Small intestine (tissue), 7 donors: ENCODE measurements around the gene DRAXIN. TPM values are rescaled to one million over a fixed set of nuclear protein-coding genes. Genes with fewer than 3 reads are reported as not detected.

ENCODE experiments used
- DNase-seq, 2 donors: peaks; one replicate each; pipeline versions ENCODE4 v3.0.0 to v3.0.0-alpha.2; 2013
- FAIRE-seq: peaks from 2 replicates; lab custom pipeline; 2012; peaks lifted over from hg19 to GRCh38; lab: Jason Lieb, UNC
- H3K27ac ChIP-seq, 3 donors: one replicate each; pipeline ENCODE4 v1.5.1; 2013; ENCODE audit warnings: low read length in 2 of 3, mild to moderate bottlenecking in 2 of 3, control low read depth in 1 of 3, inconsistent platforms in 1 of 3, low read depth in 1 of 3, moderate library complexity in 1 of 3
- H3K27me3 ChIP-seq, 3 donors: one replicate each; pipeline ENCODE4 v1.6.1; 2013; ENCODE audit warnings: low read length in 3 of 3, inconsistent platforms in 1 of 3; ENCODE audit not compliant: control insufficient read depth in 3 of 3, insufficient read depth in 3 of 3
- H3K36me3 ChIP-seq, 3 donors: one replicate each; pipeline ENCODE4 v1.6.1; 2013; ENCODE audit warnings: low read length in 3 of 3, inconsistent platforms in 1 of 3, low read depth in 1 of 3, mild to moderate bottlenecking in 1 of 3, moderate library complexity in 1 of 3; ENCODE audit not compliant: control insufficient read depth in 3 of 3, insufficient read depth in 2 of 3
- H3K4me1 ChIP-seq, 3 donors: one replicate each; pipeline ENCODE4 v1.6.1; 2013; ENCODE audit warnings: low read length in 2 of 3, inconsistent platforms in 1 of 3, low read depth in 1 of 3, mild to moderate bottlenecking in 1 of 3, moderate library complexity in 1 of 3; ENCODE audit not compliant: control insufficient read depth in 3 of 3, insufficient read depth in 2 of 3
- H3K4me3 ChIP-seq, 3 donors: one replicate each; pipeline ENCODE4 v1.5.1; 2013; ENCODE audit warnings: low read length in 3 of 3, control low read depth in 1 of 3, inconsistent platforms in 1 of 3, low read depth in 1 of 3, mild to moderate bottlenecking in 1 of 3, moderate library complexity in 1 of 3
- H3K9me3 ChIP-seq, 2 donors: one replicate each; pipeline ENCODE4 v1.6.1; 2013; ENCODE audit warnings: low read depth in 1 of 2, low read length in 1 of 2; ENCODE audit not compliant: control insufficient read depth in 2 of 2, insufficient read depth in 1 of 2
- WGBS, 3 donors: extraction: QIAGEN DNeasy Blood & Tissue Kit; methylation state at CpG; one replicate each; pipeline ENCODE4 v1.1.7; 2013; 5-methylcytosine and 5-hydroxymethylcytosine counted together
- polyA plus RNA-seq, 4 donors: library from polyadenylated mRNA; stranded (reverse) in 3 of 4; unstranded in 1 of 4; fragments of 200-250 nt in 3 of 4; fragments of 120-200 nt in 1 of 4; gene quantifications; one replicate each; pipeline versions ENCODE4 v1.2.1 to v1.2.3, GENCODE V29; 2013
- donor health status: healthy with polysubstance abuse.
- donor health status: control.
- donor health status: control.
- donor health status: Bipolar disorder and iron deficiency.
- donor health status: healthy.

The DRAXIN gene
- polyA plus RNA-seq, 4 donors: 0.07 to 0.15 TPM; not detected in 2

DNA sequence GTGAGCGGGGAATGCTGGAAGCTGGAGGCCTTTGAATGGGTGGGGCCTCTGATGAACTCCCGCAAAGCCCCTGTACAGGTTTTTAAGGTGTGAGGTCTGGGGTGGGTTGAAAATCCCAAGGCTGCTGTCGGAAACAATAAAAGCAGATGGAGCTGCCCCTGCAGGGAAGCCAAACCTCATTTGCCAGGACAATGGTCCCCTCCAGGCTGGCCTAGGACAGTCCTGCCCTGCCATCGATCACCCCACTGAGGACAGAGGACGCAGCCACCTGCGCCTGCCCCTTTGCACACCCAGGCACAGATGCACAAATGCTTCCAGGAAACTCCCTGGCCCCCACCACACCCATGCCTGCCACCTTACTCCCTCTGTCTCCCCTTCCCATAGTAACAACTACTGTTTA is 4.4 kb downstream of the DRAXIN start:
- no peak overlapping the region for H3K4me3 ChIP-seq
- no peaks in the 10 kb centered on the region for H3K36me3 ChIP-seq
- H3K9me3 ChIP-seq: no peaks in the 10 kb centered on the region
- no peak for DNase-seq
- H3K27ac ChIP-seq: no peak overlapping the region
- 82 to 92% (median 88%) methylated on average over 5 to 6 of the region's 6 CpGs for WGBS, 3 donors
- FAIRE-seq: no peak
- no peaks in the 10 kb centered on the region for H3K4me1 ChIP-seq
- H3K27me3 ChIP-seq: peaks cover 12 to 47% (median 18%) of the 10 kb centered on the region in 3 donors

- no peak for FAIRE-seq
- no peak overlapping the region for H3K4me3 ChIP-seq
- no peaks in the 10 kb centered on the region for H3K9me3 ChIP-seq
- 55 to 65% (median 64%) methylated on average over 8 of the region's 8 CpGs for WGBS, 3 donors
- no peak overlapping the region for H3K27ac ChIP-seq
- H3K4me1 ChIP-seq: no peaks in the 10 kb centered on the region
- H3K36me3 ChIP-seq: no peaks in the 10 kb centered on the region
- DNase-seq: no peak
- peaks cover 4 to 51% (median 7%) of the 10 kb centered on the region in 3 donors for H3K27me3 ChIP-seq
These were observed 5.8 kb downstream of the DRAXIN start for GRCh38 chr1:11697188-11697892.

DNA sequence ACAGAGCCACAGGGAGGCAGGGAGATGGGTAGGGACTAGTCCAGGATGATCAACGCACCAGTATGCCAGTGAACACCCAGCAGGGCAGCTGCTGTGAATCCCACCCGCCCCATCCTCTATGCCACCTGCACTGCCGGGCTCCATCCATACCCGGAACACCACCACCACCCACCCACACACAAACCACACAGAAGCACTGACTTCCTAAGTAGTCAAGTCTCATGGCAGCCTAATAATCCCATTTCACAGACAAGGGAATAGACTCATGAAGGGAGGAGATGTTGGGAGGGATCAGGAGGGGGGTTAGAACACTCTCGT is 6.3 kb downstream of the DRAXIN start:
- peaks cover under 1 to 45% (median 4%) of the 10 kb centered on the region in 3 donors for H3K27me3 ChIP-seq
- H3K4me1 ChIP-seq: no peaks in the 10 kb centered on the region
- no peak overlapping the region for H3K27ac ChIP-seq
- 53 to 74% (median 71%) methylated on average over 5 of the region's 5 CpGs for WGBS, 3 donors
- DNase-seq (no peak), FAIRE-seq (no peak)
- no peaks in the 10 kb centered on the region for H3K36me3 ChIP-seq
- no peak overlapping the region for H3K4me3 ChIP-seq
- no peaks in the 10 kb centered on the region for H3K9me3 ChIP-seq

DNA sequence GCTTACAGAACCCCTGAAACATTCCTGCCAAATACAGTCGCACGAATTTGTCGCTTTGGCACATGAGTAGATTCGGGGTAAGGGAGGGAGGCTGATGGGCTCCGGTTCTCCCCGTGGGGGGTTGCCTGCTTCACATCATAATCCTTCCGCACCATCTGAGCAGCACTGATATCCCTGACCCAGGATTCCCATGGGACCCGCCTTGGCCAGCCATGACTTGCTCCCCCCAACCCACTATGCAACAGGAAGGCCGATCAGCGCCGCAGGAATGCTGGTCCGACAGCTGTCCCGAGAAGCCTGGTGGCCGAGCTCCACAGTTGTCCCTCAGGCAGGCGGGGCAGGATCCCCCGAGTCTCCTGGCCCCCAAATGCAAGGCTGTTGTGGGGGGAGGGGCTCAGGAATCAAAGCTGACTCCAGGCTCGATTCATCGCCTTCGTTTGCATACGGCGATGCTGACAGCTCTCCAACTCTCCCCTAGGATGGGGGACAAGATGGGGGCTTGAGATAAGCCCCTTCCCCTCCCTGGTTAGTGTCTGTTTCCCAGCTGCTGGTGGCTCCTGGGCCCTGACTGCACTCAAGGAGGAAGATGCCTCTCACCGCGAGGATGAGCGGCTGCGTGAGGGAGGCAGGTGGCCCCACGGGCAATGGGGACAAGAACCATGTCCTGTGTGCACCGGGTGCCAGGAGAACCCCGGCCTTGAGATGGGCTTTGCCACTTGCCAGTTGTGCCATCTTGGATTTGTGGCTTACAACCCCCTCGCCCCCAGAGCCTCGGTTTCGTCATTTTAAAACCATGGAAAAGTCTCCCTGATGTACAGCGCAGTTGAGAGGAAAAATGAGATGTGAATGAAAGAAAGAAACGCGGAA is 9.3 kb downstream of the DRAXIN start:
- no peak overlapping the region for H3K27ac ChIP-seq
- FAIRE-seq (no peak), DNase-seq (no peak)
- H3K4me3 ChIP-seq: no peak overlapping the region
- H3K9me3 ChIP-seq: no peaks in the 10 kb centered on the region
- 47 to 62% (median 54%) methylated on average over 34 of the region's 34 CpGs for WGBS, 3 donors
- peaks cover 3 to 41% (median 7%) of the 10 kb centered on the region in 3 donors for H3K27me3 ChIP-seq
- H3K36me3 ChIP-seq: no peaks in the 10 kb centered on the region
- H3K4me1 ChIP-seq: no peaks in the 10 kb centered on the region

- no peak for DNase-seq
- Histone ChIP-seq H3K36me3 (no peaks in the 10 kb centered on the region), H3K4me3 (no peak overlapping the region), H3K9me3 (no peaks in the 10 kb centered on the region), H3K27me3 (peaks cover 3 to 41% (median 7%) of the 10 kb centered on the region in 3 donors), H3K27ac (no peak overlapping the region), H3K4me1 (no peaks in the 10 kb centered on the region)
- WGBS, 3 donors: 47 to 52% (median 49%) methylated on average over 15 of the region's 15 CpGs
- FAIRE-seq: no peak
These were observed 10.0 kb downstream of the DRAXIN start for GRCh38 chr1:11701551-11701961.

GRCh38 chr1:11701981-11702803 is 10.7 kb downstream of the DRAXIN start:
- FAIRE-seq (no peak), DNase-seq (no peak)
- Histone ChIP-seq H3K36me3 (no peaks in the 10 kb centered on the region), H3K4me1 (no peaks in the 10 kb centered on the region), H3K4me3 (no peak overlapping the region), H3K27ac (no peak overlapping the region), H3K9me3 (no peaks in the 10 kb centered on the region), H3K27me3 (peaks cover 3 to 41% (median 7%) of the 10 kb centered on the region in 3 donors)
- WGBS, 3 donors: 79 to 84% (median 80%) methylated on average over 15 of the region's 15 CpGs

DNA sequence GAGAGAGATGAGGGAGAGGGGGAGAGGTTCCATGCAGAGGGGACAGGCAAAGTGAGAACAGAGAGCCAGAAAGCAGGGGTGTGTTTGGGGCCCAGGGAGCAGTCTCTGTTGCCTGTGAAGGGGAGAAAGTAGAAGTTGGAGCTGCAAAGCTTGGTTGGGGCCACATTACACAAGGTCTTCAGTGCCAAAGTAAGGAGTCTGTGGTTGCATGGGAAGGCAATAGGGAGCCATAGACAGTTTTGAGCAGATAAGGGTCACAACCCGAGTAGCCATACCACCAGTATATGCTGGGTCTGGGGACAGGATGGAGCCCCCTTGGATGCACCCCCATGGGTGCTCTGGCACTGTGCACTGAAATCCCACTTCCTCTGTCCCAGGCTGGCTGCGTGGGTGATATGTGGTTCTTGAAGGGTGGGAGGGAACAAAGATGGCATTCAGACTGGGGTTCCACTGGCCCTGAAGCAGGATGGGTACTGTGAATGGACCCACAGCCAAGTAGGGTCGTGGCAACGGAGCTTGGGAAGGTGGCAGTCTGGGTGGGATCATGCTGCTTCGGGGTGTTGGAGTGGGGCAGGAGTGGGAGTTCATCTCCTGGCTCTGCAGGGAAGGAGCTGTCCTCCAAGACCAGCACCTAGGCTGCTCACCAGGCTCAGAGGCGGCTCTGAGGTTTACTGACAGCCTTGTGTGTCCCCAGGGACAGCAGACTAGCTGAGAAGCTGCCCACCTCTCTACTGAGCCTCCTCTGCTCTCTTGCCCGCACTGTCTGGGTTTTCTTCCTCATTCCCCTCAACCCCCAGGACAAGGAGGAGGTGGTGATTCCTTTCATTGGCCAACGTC is 12.1 kb downstream of the DRAXIN start:
- Histone ChIP-seq H3K4me1 (no peaks in the 10 kb centered on the region), H3K27me3 (peaks cover 3 to 35% (median 7%) of the 10 kb centered on the region in 3 donors), H3K4me3 (no peak overlapping the region), H3K9me3 (no peaks in the 10 kb centered on the region), H3K27ac (no peak overlapping the region), H3K36me3 (no peaks in the 10 kb centered on the region)
- DNase-seq (no peak), FAIRE-seq (no peak)
- 52 to 66% (median 53%) methylated on average over 8 of the region's 8 CpGs for WGBS, 3 donors
